Measurements from ENCODE around the gene SFMBT2. TPM values are rescaled to one million over a fixed set of nuclear protein-coding genes. Genes with fewer than 3 reads are reported as not detected.
A peak's percentile ranks its signal among the peaks of the same experiment; 100 is the strongest.

Gene SFMBT2
- polyA plus RNA-seq, 2 of the 4 experiments (the other 2 are of a cell fraction), result 9.6 to 10.2 TPM

DNA sequence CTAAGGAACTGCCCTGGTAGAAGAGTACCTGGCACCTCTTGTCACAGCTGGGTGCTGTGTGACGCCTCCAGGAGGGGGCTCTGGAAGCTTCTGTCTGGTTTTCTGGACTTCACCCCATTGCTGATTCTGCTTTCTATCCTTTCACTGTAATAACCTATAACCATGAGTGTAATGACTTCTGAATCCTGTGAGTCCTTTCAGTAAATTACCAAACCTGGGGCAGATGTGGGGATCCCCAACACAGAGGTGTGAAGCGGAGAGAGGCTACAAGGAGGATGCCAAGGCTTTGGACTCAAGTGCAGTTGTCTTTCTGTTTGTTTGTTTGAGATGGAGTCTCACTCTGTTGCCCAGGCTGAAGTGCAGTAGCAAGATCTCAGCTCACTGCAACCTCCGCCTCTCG, 143.7 kb downstream of the SFMBT2 start:
- FAIRE-seq (no peak), DNase-seq (ENCODE audit: low read depth in 1 of 2, low spot score in 1 of 2) (no peak), ATAC-seq (no peak)
- H3K4me1 ChIP-seq, result peaks cover 38% of the 10 kb centered on the region
- no peaks in the 10 kb centered on the region for H3K9me3 ChIP-seq
- TF ChIP-seq CHD2 (IDR thresholded peaks at IDR 0.05; ENCODE audit: low read length, partially characterized antibody), result no peak
- 87% methylated on average over 4 of the region's 4 CpGs for WGBS (ENCODE audit: missing lambda C conversion rate)
- no peak overlapping the region for H3K4me2 ChIP-seq
- CTCF ChIA-PET, result interaction anchor here (2.0 kb wide), 1 partner anchor 35 kb away, joined by 6 read pairs; no protein-coding TSS in a partner anchor
- H3K4me3 ChIP-seq, result no peak overlapping the region
- peak overlapping the region in 1 of 2 experiments; percentile 84; a peak in 2 of 6 replicates for H3K27ac ChIP-seq
- POLR2A ChIA-PET, result no interaction called here

DNA sequence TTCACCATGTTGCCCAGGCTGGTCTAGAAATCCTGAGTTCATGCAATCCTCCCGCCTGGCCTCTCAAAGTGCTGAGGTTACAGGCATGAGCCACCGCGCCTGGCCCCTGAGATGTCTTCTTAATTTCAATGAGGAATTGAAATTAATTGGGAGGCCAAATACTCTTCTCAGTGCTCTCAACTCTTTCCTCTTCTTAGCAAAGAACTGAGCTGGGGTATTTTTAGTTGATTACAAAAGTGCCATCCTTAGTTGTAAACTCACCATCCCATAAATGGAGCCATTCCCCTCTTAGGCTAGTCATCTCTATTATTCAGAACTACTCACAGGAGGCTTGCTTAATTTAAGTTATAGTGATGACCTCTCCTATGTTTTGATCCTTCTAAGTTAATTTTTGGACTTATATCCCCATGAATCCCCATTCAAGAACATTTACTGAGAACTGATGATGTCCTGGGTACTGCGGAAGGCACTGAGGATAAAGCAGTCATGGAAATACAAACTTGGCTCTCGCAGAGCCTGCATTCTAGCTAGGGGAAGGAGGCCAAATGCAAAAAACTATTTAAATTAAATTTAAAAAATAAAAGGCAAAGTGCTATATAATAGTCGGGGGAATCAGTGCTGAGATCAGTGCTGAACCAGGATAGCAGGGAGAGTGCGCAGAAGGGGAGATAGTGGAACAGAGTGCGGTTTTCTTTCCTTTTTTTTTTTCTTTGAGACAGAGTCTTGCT, 145.3 kb downstream of the SFMBT2 start:
- FAIRE-seq (no peak), DNase-seq (ENCODE audit: low read depth in 1 of 2, low spot score in 1 of 2) (no peak), ATAC-seq (no peak)
- ChIA-PET POLR2A (no interaction called here), CTCF (interaction anchor here (1.1 to 1.2 kb wide), 2 partner anchors 25 to 143 kb away, joined by 3 to 5 read pairs; no protein-coding TSS in a partner anchor)
- peaks cover 54% of the 10 kb centered on the region for H3K4me1 ChIP-seq
- peak overlapping the region; percentile 88 for H3K4me2 ChIP-seq
- peak overlapping the region; percentile 69 to 84 for H3K27ac ChIP-seq
- 94% methylated on average over 8 of the region's 8 CpGs for WGBS (ENCODE audit: missing lambda C conversion rate)
- TF ChIP-seq HOXB5 (CRISPR knock-in tag; IDR thresholded peaks at IDR 0.05), result no peak
- TF ChIP-seq HDAC2 (IDR thresholded peaks at IDR 0.05), result no peak
- no peak for TF ChIP-seq ZFP36 (IDR thresholded peaks at IDR 0.05; ENCODE audit: borderline replicate concordance, partially characterized antibody)
- TF ChIP-seq, protein P1, sequence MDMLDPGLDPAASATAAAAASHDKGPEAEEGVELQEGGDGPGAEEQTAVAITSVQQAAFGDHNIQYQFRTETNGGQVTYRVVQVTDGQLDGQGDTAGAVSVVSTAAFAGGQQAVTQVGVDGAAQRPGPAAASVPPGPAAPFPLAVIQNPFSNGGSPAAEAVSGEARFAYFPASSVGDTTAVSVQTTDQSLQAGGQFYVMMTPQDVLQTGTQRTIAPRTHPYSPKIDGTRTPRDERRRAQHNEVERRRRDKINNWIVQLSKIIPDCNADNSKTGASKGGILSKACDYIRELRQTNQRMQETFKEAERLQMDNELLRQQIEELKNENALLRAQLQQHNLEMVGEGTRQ (IDR thresholded peaks at IDR 0.05), result no peak
- TF ChIP-seq JUNB (IDR thresholded peaks at IDR 0.05), result no peak
- TF ChIP-seq RCOR1 (IDR thresholded peaks at IDR 0.05; ENCODE audit: low read depth, low read length), result no peak
- TF ChIP-seq RFX5 (IDR thresholded peaks at IDR 0.05), result no peak
- TF ChIP-seq NFE2L2 (conservative IDR thresholded peaks at IDR 0.05; ENCODE audit: low read length), result no peak
- no peak overlapping the region for H3K4me3 ChIP-seq
- H3K9me3 ChIP-seq, result no peaks in the 10 kb centered on the region

DNA sequence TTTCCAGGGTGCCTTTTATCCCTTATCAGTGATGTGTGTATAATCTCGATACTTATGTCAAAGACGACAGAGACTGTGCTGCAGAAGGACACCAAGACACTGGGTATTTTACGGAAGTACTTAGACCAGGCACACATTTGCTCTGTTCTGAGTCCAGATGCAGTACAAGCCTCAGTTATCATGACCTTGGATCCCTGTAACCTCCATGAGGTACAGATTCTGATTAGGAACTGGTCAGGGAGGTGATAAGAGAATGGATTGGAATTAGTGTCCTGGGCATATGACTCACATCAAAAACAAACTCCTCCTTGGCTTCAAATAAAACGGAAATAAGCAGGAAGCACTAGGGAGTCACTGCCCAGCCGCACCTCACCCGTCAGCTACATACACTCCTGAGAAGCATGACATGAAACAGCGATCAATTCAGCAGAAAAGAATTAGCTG, 146.5 kb downstream of the SFMBT2 start:
- WGBS (ENCODE audit: missing lambda C conversion rate), result 9% methylated on average over 7 of the region's 7 CpGs
- H3K4me3 ChIP-seq, result peak overlapping the region; percentile 21; the same call in 1 of the 3 replicates
- no peak for FAIRE-seq
- peak overlapping the region; percentile 69 to 84 for H3K27ac ChIP-seq
- POLR2A ChIA-PET, result no interaction called here
- H3K4me2 ChIP-seq, result peak overlapping the region; percentile 88
- TF ChIP-seq FOSB (CRISPR knock-in tag; IDR thresholded peaks at IDR 0.05) (no peak), EP300 (IDR thresholded peaks at IDR 0.05) (0 out of 5 replicates have a peak, but pooled peaks of 1 of the 2 experiments have one; percentile 43), PHF8 (IDR thresholded peaks at IDR 0.05; ENCODE audit: borderline replicate concordance, low read depth) (no peak), JUNB (IDR thresholded peaks at IDR 0.05) (peak; percentile 39; the same call in 1 of the 2 replicates), FOSL2 (IDR thresholded peaks at IDR 0.05) (peak; percentile 47; the same call in 1 of the 2 replicates), FOSL2 (CRISPR knock-in tag; IDR thresholded peaks at IDR 0.05) (peak; percentile 43; the same call in 1 of the 2 replicates), SMC3 (IDR thresholded peaks at IDR 0.05) (no peak), GATA3 (IDR thresholded peaks at IDR 0.05; ENCODE audit: borderline replicate concordance) (0 out of 2 replicates have a peak, but pooled peaks have one; percentile 25)
- TF ChIP-seq, protein P2, sequence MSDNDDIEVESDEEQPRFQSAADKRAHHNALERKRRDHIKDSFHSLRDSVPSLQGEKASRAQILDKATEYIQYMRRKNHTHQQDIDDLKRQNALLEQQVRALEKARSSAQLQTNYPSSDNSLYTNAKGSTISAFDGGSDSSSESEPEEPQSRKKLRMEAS (IDR thresholded peaks at IDR 0.05), result peak; percentile 51; the same call in 1 of the 2 replicates
- CTCF ChIA-PET, result interaction anchor here (0.6 to 2.1 kb wide), 4 partner anchors 8 to 560 kb away, joined by 3 to 5 read pairs (median 4); partner anchors contain the start of gene SFMBT2
- peaks cover 55% of the 10 kb centered on the region for H3K4me1 ChIP-seq
- no peaks in the 10 kb centered on the region for H3K9me3 ChIP-seq
- peak; percentile 29 to 66 for DNase-seq (ENCODE audit: low read depth in 1 of 2, low spot score in 1 of 2)
- peak; percentile 47 to 63; a peak in 5 of 6 replicates for ATAC-seq

DNA sequence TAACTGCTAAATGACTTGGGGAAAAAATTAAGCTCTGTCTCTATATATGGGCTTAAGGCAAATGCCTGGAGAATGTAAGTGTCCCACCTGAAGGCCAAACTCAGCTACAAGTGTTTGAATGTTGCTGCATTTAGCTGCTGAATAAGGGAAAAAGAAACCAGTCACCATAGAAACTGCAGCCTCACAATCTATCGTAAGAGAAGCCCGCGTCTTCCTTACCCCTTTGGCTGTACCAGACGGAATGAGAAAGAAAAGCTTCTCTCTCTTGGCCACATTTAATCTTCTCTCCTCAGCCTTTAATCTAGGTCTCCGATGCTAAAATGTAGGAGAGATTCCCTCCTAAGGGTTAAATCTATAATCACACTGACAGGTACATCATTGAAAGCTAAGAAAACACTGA, 147.2 kb downstream of the SFMBT2 start:
- H3K27ac ChIP-seq, result peak overlapping the region; percentile 69 to 84
- WGBS (ENCODE audit: missing lambda C conversion rate), result 99% methylated on average over 5 of the region's 5 CpGs
- FAIRE-seq (no peak), ATAC-seq (no peak), DNase-seq (ENCODE audit: low read depth in 1 of 2, low spot score in 1 of 2) (no peak)
- CTCF ChIA-PET, result interaction anchor here (0.6 to 2.1 kb wide), 7 partner anchors 9 to 559 kb away, joined by 3 to 5 read pairs (median 3); partner anchors contain the start of gene SFMBT2
- peak overlapping the region; percentile 88; the same call in 2 of the 3 replicates for H3K4me2 ChIP-seq
- no peak overlapping the region for H3K4me3 ChIP-seq
- H3K4me1 ChIP-seq, result peaks cover 54% of the 10 kb centered on the region
- H3K9me3 ChIP-seq, result no peaks in the 10 kb centered on the region
- POLR2A ChIA-PET, result no interaction called here
- no peak for TF ChIP-seq TFCP2L1 (CRISPR knock-in tag; IDR thresholded peaks at IDR 0.05)
- TF ChIP-seq POLR2AphosphoS2 (conservative IDR thresholded peaks at IDR 0.05; ENCODE audit: low read length), result no peak
- TF ChIP-seq ZSCAN20 (CRISPR knock-in tag; IDR thresholded peaks at IDR 0.05), result no peak
- TF ChIP-seq, protein P3, sequence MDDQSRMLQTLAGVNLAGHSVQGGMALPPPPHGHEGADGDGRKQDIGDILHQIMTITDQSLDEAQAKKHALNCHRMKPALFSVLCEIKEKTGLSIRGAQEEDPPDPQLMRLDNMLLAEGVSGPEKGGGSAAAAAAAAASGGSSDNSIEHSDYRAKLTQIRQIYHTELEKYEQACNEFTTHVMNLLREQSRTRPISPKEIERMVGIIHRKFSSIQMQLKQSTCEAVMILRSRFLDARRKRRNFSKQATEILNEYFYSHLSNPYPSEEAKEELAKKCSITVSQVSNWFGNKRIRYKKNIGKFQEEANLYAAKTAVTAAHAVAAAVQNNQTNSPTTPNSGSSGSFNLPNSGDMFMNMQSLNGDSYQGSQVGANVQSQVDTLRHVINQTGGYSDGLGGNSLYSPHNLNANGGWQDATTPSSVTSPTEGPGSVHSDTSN (IDR thresholded peaks at IDR 0.05), result no peak
- no peak for TF ChIP-seq EP300 (IDR thresholded peaks at IDR 0.05)
- no peak for TF ChIP-seq TP53 (CRISPR knock-in tag; IDR thresholded peaks at IDR 0.05)
- TF ChIP-seq RARB (CRISPR knock-in tag; IDR thresholded peaks at IDR 0.05), result no peak
- TF ChIP-seq, protein P4, sequence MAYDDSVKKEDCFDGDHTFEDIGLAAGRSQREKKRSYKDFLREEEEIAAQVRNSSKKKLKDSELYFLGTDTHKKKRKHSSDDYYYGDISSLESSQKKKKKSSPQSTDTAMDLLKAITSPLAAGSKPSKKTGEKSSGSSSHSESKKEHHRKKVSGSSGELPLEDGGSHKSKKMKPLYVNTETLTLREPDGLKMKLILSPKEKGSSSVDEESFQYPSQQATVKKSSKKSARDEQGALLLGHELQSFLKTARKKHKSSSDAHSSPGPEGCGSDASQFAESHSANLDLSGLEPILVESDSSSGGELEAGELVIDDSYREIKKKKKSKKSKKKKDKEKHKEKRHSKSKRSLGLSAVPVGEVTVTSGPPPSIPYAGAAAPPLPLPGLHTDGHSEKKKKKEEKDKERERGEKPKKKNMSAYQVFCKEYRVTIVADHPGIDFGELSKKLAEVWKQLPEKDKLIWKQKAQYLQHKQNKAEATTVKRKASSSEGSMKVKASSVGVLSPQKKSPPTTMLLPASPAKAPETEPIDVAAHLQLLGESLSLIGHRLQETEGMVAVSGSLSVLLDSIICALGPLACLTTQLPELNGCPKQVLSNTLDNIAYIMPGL (CRISPR knock-in tag; IDR thresholded peaks at IDR 0.05; ENCODE audit: borderline replicate concordance), result no peak
- no peak for TF ChIP-seq HOXB13 (CRISPR knock-in tag; IDR thresholded peaks at IDR 0.05; ENCODE audit: low read depth)
- no peak for TF ChIP-seq FOSL2 (IDR thresholded peaks at IDR 0.05)
- TF ChIP-seq FOSL2 (CRISPR knock-in tag; IDR thresholded peaks at IDR 0.05), result no peak
- no peak for TF ChIP-seq HOXB5 (CRISPR knock-in tag; IDR thresholded peaks at IDR 0.05)
- no peak for TF ChIP-seq ZFP36 (IDR thresholded peaks at IDR 0.05; ENCODE audit: borderline replicate concordance, partially characterized antibody)
